Body of pancreas (tissue), 4 donors: ENCODE data around the gene SCTR. TPM values are rescaled to one million over a fixed set of nuclear protein-coding genes. Genes with fewer than 3 reads are reported as not detected.

Experiments
- ATAC-seq: fragments of 150-250 bp; one replicate; pipeline ENCODE4 v1.9.1; 2016
- DNase-seq, 4 donors: peaks; one replicate each; pipeline ENCODE4 v3.0.0-alpha.2; 2019
- H3K27ac ChIP-seq, 4 donors: fragments of 200-600 bp; sonication (generic); 1 replicate in 3 of 4; 2 replicates in 1 of 4; pipeline versions ENCODE4 v1.5.1 to v1.6.1; 2016 to 2019; ENCODE audit warnings: mild to moderate bottlenecking in 1 of 4, mixed read lengths in 1 of 4, moderate library complexity in 1 of 4
- H3K27me3 ChIP-seq, 2 donors: fragments of 200-600 bp; sonication (generic); one replicate each; pipeline ENCODE4 v1.6.0; 2016; ENCODE audit warnings: mild to moderate bottlenecking in 1 of 2
- H3K36me3 ChIP-seq, 2 donors: fragments of 200-600 bp; sonication (generic); replicated peaks in 1 of 2; 2 replicates each; pipeline ENCODE4 v1.5.1; 2016; ENCODE audit warnings: low read depth in 2 of 2; ENCODE audit not compliant: insufficient read depth in 1 of 2
- H3K4me1 ChIP-seq: fragments of 200-600 bp; sonication (generic); one replicate; pipeline ENCODE4 v1.6.0; 2016
- H3K4me3 ChIP-seq, 2 donors: fragments of 200-600 bp; sonication (generic); 1 replicate in 1 of 2; 2 replicates in 1 of 2; pipeline ENCODE4 v1.5.1; 2016 to 2019
- H3K9me3 ChIP-seq, 3 donors: fragments of 200-600 bp; sonication (generic); 1 replicate in 2 of 3; 2 replicates in 1 of 3; pipeline ENCODE4 v1.5.1; 2016
- POLR2A ChIP-seq, 3 donors: fragments of 450-650 bp; IDR thresholded peaks; one replicate each; pipeline ENCODE4 v1.6.1; 2016; ENCODE audit warnings: antibody characterized with exemption in 3 of 3, mild to moderate bottlenecking in 2 of 3
- WGBS, 2 donors: methylation state at CpG; one replicate each; pipeline ENCODE4 v1.1.5; 2017; 5-methylcytosine and 5-hydroxymethylcytosine counted together
- intact Hi-C: fragments of 100-400 bp; cut with DNase I; formaldehyde crosslinking; loops from one replicate; pipeline ENCODE4 v1.15.1; 2023
- total RNA-seq, 2 donors: library from RNA; depleted of rRNA; stranded (reverse); fragments of >200 nt; gene quantifications; one replicate each; pipeline ENCODE4 v1.1.0, GENCODE V29; 2016
- TF ChIP-seq, protein P1 (sequence below), 7 experiments: fragments of 450-650 bp in 4 of 7; fragments of 200-600 bp in 3 of 7; sonication (generic) in 3 of 7; IDR thresholded peaks; one replicate each; pipeline ENCODE4 v1.5.1; 2016 to 2019; ENCODE audit warnings: antibody characterized with exemption in 7 of 7

SCTR gene
- total RNA-seq, 2 donors from 2014 or later: 69.0 to 183 TPM

DNA sequence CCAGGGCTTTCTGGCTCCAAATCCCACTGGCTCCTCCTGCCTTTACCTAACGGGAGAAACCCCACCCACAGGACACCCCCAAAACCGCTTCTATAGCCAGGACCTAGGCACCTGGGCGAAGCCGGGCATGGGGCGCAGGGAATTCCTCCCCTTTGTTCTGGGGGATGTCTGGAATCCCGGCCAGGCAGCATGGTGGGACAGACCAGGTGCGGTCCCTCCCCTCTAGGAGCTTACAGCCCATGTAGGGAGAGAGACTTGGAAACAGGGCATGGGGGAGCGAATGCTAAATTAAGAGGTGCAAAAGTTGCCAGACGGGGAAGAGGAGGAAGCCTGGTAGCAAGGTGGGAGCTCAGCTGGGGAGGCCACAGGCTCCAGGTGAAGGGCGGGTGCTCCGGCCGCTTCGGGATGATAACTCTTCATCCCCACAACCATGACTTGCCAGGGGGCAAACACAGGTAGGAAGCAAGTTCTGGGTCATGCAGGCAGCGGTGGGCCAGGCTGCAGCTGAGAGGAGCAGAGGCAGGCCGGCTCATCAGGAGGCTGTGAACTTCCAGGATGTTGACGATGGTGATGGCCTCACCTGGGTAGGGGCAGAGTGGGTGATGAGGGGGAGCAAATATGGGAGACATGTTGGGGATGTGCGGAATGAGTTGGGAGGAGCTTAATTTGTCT, 91.3 kb downstream of the SCTR start:
- H3K27ac ChIP-seq: peak overlapping the region; percentile 55 to 84 (median 82)

DNA sequence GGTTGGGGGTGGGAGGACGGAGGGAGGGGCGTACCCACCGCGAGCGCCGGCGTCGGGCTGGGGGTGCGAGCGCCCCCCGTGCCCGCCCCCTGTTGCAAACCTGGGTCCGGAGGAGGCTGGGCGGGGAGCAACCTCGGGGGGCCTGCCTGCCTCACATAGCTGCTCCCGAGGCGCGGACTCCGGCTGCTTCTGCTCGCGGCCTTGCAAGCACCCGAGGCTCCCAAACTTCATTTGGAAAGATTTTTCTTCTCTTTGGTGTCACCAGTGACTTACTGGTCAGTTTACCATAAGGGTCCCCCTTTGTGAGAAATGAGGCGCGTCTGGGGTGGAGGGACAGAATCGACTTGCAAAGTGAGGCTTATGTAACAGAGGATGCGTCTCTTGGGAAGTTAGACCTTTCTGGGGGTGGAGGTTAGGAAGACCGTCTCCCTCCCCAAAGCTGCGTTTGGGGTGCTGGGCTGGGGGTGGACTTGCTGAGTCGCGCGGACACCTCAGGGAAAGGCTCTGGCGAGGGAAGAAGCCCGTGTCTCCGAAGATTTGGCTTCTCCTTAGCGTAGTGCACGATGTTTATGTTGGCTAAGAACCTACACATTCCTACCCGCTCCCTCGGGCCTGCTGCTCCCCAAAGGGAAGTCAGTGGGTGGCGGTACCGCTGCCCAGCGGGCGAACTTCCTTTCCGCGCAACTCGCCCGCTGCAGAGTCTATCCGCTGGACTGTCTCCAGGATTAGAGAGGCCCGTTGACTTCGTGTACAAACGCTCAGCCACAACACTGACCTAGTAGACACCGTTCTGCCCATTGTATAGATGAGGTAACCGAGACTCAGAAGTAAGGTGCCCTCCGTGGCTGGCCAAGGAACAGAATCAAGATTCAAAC, 92.1 kb downstream of the SCTR start:
- intact Hi-C loops: no loop called here
- H3K9me3 ChIP-seq: no peaks in the 10 kb centered on the region
- H3K27me3 ChIP-seq: no peaks in the 10 kb centered on the region
- 49 to 69% methylated on average over 19 to 41 of the region's 53 CpGs for WGBS, 2 donors
- H3K4me1 ChIP-seq: peaks cover 64% of the 10 kb centered on the region
- ATAC-seq: peak; percentile 4
- TF ChIP-seq, protein P1, sequence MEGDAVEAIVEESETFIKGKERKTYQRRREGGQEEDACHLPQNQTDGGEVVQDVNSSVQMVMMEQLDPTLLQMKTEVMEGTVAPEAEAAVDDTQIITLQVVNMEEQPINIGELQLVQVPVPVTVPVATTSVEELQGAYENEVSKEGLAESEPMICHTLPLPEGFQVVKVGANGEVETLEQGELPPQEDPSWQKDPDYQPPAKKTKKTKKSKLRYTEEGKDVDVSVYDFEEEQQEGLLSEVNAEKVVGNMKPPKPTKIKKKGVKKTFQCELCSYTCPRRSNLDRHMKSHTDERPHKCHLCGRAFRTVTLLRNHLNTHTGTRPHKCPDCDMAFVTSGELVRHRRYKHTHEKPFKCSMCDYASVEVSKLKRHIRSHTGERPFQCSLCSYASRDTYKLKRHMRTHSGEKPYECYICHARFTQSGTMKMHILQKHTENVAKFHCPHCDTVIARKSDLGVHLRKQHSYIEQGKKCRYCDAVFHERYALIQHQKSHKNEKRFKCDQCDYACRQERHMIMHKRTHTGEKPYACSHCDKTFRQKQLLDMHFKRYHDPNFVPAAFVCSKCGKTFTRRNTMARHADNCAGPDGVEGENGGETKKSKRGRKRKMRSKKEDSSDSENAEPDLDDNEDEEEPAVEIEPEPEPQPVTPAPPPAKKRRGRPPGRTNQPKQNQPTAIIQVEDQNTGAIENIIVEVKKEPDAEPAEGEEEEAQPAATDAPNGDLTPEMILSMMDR (IDR thresholded peaks at IDR 0.05): no peak
- TF ChIP-seq POLR2A (IDR thresholded peaks at IDR 0.05): peak in 1 of 3 donors; percentile 24
- H3K4me3 ChIP-seq: peak overlapping the region in 1 of 2 donors; percentile 29
- no peaks in the 10 kb centered on the region for H3K36me3 ChIP-seq
- peak in 3 of 4 donors; percentile 47 to 57 (median 48) for DNase-seq
- peak overlapping the region; percentile 55 to 84 (median 82) for H3K27ac ChIP-seq

More for the DNA sequence above, 91.3 kb downstream of the SCTR start:
- Histone ChIP-seq H3K9me3 (no peaks in the 10 kb centered on the region), H3K36me3 (no peaks in the 10 kb centered on the region), H3K27me3 (no peaks in the 10 kb centered on the region), H3K4me1 (peaks cover 59% of the 10 kb centered on the region), H3K4me3 (no peak overlapping the region)
- TF ChIP-seq POLR2A (IDR thresholded peaks at IDR 0.05): no peak
- TF ChIP-seq, protein P1 (IDR thresholded peaks at IDR 0.05): no peak
- intact Hi-C loops: no loop called here
- no peak for DNase-seq
- WGBS, 2 donors: 85 to 91% methylated on average over 17 of the region's 17 CpGs
- ATAC-seq: no peak

GRCh38 chr2:119431155-119431975, 92.9 kb downstream of the SCTR start, which contains the start of gene TMEM37:
Gene TMEM37, plus strand, starts transcription at chr2:119431854. Its CDS starts 50 bp downstream, at chr2:119431904.
- Histone ChIP-seq H3K4me1 (peaks cover 71% of the 10 kb centered on the region), H3K36me3 (no peaks in the 10 kb centered on the region), H3K9me3 (no peaks in the 10 kb centered on the region), H3K27me3 (no peaks in the 10 kb centered on the region), H3K27ac (peak within 1 kb of the TSS; percentile 55 to 84 (median 82)), H3K4me3 (peak within 1 kb of the TSS; percentile 29 to 43)
- intact Hi-C loops: no loop called here
- WGBS, 2 donors: 2 to 3% methylated on average over 35 to 52 of the region's 72 CpGs
- ATAC-seq (peak; percentile 89), DNase-seq (peak; percentile 81 to 87 (median 84))
- TF ChIP-seq POLR2A (IDR thresholded peaks at IDR 0.05): peak; percentile 37 to 63 (median 58)
- TF ChIP-seq, protein P1 (IDR thresholded peaks at IDR 0.05): peak in 1 of 7 experiments; percentile 5

- Histone ChIP-seq H3K36me3 (no peaks in the 10 kb centered on the region), H3K4me3 (no peak overlapping the region), H3K27ac (peak overlapping the region in 2 of 4 donors; percentile 10 to 83), H3K27me3 (no peaks in the 10 kb centered on the region), H3K4me1 (peaks cover 65% of the 10 kb centered on the region), H3K9me3 (no peaks in the 10 kb centered on the region)
- WGBS, 2 donors: 76 to 96% methylated on average over 3 to 5 of the region's 5 CpGs
- TF ChIP-seq POLR2A (IDR thresholded peaks at IDR 0.05): no peak
- TF ChIP-seq, protein P1 (IDR thresholded peaks at IDR 0.05): no peak
- no peak for ATAC-seq
- intact Hi-C loops: no loop called here
- no peak for DNase-seq
Observed at GRCh38 chr2:119430023-119430498, 94.2 kb downstream of the SCTR start.
